ENCODE measurements around the gene NME7.
A peak's percentile ranks its signal among the peaks of the same experiment; 100 is the strongest.

NME7 gene

GRCh38 chr1:169107603-169108208 lies 259.9 kb downstream of the NME7 start (continued):
- no peak for TF ChIP-seq ZNF280D (tag by site-specific recombination; IDR thresholded peaks at IDR 0.05)
- TF ChIP-seq IKZF3 (tag by site-specific recombination; IDR thresholded peaks at IDR 0.05) = no peak
- TF ChIP-seq PATZ1 (tag by site-specific recombination; IDR thresholded peaks at IDR 0.05) = 0 out of 2 replicates have a peak, but pooled peaks have one; percentile 14
- TF ChIP-seq ZNF202 (tag by site-specific recombination; IDR thresholded peaks at IDR 0.05; ENCODE audit: borderline replicate concordance) = no peak
- no peak for TF ChIP-seq SALL2 (tag by site-specific recombination; IDR thresholded peaks at IDR 0.05; ENCODE audit: borderline replicate concordance)
- TF ChIP-seq WT1 (tag by site-specific recombination; IDR thresholded peaks at IDR 0.05) = no peak
- TF ChIP-seq KLF16 (tag by site-specific recombination; IDR thresholded peaks at IDR 0.05) = no peak
- peak; percentile 46; the same call in 1 of the 2 replicates for TF ChIP-seq ZNF398 (tag by site-specific recombination; IDR thresholded peaks at IDR 0.05)
- no peak for TF ChIP-seq ZNF433 (tag by site-specific recombination; IDR thresholded peaks at IDR 0.05; ENCODE audit: low read depth)
- peak; percentile 65; the same call in 1 of the 2 replicates for TF ChIP-seq SCRT2 (tag by site-specific recombination; IDR thresholded peaks at IDR 0.05)
- TF ChIP-seq ZNF292 (tag by site-specific recombination; IDR thresholded peaks at IDR 0.05; ENCODE audit: borderline replicate concordance, low read depth) = no peak
- no peak for TF ChIP-seq ZBTB11 (tag by site-specific recombination; conservative IDR thresholded peaks at IDR 0.05; ENCODE audit: low read depth)
- TF ChIP-seq ZNF670 (tag by site-specific recombination; IDR thresholded peaks at IDR 0.05; ENCODE audit: low read depth) = no peak
- TF ChIP-seq ZNF768 (tag by site-specific recombination; IDR thresholded peaks at IDR 0.05) = no peak
- TF ChIP-seq ZNF335 (tag by site-specific recombination; conservative IDR thresholded peaks at IDR 0.05) = peak; percentile 20; the same call in 1 of the 2 replicates
- TF ChIP-seq MYNN (tag by site-specific recombination; IDR thresholded peaks at IDR 0.05; ENCODE audit: borderline replicate concordance) = no peak
- TF ChIP-seq GLIS1 (tag by site-specific recombination; IDR thresholded peaks at IDR 0.05) = no peak

Measured in HEK293 (cell line).